Renal pelvis (tissue), 4 donors: Measurements from ENCODE around the gene PPY. TPM values are rescaled to one million over a fixed set of nuclear protein-coding genes. Genes with fewer than 3 reads are reported as not detected.
"Not testable (repeated sequence)": the region's sequence is repeated elsewhere in the genome, so short reads cannot be mapped to it uniquely, and the experiment has no call there.

Experiments
- DNase-seq: peaks from one replicate; pipeline ENCODE4 v3.0.0-alpha.2; 2013
- polyA plus RNA-seq, 3 donors: library from polyadenylated mRNA; unstranded; fragments of 120-200 nt; gene quantifications; one replicate each; pipeline ENCODE4 v1.2.1, GENCODE V29; 2013; ENCODE audit not compliant: insufficient read length in 3 of 3

PPY gene
- polyA plus RNA-seq, 3 donors = 0.19 to 0.78 (median 0.52) TPM

DNA sequence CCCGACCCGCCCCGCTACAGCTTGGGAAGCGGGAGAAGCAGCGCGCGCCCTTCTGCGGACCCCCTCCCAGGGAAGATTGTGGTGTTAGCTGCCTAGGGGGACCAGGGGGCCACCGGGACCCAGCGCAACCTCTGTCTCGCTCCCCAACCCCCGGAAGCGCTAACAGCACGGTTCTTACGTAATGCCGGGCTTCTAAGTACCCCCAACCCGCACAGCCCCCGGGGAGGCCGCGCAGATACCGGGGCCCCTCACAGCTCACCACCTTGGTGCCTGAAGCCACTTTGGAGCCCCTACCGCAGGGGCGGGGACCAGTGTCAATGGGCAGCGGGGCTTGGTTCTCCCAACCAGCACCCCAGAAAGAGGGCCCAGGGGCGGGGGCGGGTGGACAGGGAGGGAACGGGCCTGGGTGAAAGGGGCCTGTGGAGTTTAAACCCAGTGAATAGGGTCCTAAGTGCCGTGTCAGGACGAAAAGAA is 35.3 kb downstream of the PPY start:
- no peak for DNase-seq

DNA sequence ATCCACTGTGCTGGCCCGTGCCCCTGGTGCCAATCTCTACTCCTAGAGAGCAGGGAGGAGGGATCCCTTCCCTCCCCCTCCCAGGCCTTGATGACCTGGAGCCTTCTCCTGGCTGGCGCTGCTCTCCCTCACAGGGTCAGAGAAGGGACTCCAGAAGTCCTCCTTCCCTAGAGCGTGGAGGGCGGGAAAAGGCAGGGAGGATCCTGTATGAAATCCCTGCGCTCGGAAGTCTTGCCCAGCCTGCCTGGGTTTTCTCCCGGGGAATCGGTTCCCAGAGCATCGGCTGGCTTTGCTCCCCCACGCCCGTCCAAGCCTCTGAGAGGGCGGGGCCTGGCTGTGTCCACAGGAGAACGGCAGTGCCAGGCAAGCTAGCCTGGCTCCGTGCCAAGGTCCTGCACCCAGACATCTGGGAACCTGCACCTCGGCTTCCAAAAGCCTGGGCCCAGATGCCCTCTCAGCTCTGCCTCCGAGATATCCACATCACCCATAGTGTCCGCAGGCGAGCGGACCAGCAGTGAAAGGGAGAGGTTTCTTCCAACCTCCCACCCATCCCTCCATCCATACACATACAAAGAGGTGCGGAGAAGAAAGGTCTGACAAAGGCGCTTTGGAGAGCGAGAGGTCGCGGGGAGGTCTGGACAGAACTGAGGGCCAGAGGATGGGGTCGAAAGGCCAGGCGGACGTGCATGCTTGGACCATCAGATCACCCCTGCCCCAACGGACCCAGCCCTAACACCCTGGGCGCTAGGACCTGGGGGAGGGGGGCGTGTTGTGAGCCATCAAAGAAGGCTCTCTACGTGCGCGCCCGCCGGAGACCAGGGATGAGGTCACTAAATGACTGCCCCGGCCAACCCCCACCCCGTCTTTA is 36.1 kb downstream of the PPY start:
- DNase-seq = peak; percentile 78

DNA sequence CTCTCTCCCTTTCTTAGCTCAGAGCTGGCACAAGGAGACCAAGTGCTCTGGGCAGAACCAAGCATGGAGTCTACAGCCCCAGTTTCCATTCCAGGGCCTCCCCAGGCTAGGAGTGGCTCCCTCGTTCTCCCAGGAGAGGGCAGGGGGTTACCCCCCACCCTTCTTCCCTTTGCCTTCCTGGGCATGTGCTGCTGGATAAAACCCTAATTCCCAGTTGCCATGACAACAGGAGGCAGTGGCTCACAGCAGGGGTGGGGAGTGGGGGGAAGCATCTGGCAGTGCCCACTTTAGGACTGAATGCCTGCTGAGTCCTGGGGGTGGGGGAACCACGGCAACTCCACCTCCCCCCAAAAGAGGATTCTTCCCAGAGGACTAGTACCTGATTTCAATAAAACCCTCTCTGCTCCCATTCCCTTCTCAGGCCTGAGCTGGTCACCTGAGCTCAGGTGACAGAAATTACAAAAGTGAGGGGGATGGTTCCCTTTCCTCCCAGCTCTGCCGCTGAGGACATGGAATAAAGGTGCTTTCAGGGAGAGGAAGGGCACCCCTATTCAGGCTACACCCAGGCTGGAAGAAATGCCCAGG is 36.8 kb downstream of the PPY start:
- DNase-seq = no peak

GRCh38 chr17:43901861-43902589 is 40.3 kb downstream of the PPY start:
- DNase-seq = no peak

DNA sequence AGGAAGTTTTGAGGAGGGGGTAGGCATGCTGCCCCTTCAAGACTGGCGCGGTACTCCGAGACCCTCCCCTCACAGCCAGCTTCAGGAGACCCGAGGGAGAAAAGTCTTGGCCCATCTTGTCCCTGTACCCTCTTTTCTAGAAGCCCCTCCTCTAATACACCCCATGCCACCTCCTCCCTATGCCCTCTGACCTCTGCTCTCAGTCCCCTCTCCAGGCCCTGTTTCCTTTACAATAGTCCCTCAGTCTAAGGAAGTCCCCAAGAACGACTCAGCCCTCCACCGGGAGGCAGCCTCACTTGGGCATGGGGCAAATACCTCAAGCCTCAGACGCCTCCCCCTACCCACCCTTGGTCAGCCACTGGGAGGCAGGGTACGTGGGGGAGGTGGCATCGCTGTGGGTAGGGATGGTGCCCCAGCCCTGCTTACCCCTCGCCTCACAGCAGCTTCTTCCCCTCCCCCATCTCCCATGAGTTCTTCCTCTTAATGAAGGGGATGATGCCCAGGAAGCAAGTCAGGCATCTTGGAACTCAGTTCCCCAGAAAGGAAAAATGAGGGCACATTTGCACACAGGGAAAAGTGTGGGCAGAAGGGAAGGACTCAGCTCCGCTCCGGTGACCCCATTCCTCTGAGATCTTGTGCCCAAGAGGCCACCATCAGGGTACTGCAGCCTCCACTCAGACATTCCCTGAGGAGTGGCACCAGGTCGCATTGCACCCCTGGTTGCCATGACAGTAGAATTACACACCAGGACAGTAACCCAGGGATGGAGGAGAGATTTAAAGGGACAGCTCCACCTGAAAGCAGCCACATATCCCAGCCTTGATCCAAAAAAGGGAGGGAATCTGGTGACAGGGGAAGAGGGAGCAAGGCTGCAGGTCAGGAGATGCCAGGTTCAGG is 41.2 kb downstream of the PPY start:
- peak; percentile 48 for DNase-seq

GRCh38 chr17:43900183-43900857 is 42.0 kb downstream of the PPY start:
- DNase-seq = peak; percentile 90

DNA sequence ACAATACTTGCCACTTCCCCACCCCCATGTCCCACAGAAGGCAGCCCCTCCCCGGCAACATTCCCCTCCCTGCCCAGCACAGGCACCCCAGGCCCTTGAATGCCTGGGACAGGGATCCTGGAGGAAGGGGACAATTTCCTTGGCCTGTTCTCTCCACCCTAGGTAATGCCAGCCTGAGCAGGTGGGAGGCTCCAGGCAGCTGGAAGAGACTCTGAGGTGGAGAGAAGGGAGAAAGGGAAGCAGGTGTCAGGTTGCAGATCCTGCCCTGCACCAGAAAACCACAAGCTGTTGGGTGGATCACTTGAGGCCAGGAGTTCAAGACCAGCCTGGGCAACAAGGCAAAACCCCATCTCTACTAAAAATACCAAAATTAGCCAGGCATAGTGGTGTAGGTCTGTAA is 43.8 kb downstream of the PPY start:
- DNase-seq = no peak

GRCh38 chr17:43897831-43898230 is 44.4 kb downstream of the PPY start:
- no peak for DNase-seq

- DNase-seq = not testable (repeated sequence)
Measured at GRCh38 chr17:43894494-43894893, 47.8 kb downstream of the PPY start.

DNA sequence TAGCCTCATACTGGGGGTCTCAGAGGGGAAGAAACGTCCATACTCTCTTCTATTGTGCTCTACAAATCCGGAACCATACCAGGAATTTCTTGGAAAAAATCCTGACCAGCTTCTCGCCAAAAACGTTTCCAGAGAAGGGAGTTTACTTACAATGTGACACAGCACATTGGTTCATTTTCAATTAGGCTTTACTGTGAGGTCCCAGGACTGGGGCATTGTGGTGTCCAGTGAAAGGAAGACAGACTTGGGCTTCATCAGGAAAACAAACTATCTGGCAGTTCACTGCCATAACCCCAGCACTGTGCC is 49.7 kb downstream of the PPY start:
- DNase-seq = no peak

DNA sequence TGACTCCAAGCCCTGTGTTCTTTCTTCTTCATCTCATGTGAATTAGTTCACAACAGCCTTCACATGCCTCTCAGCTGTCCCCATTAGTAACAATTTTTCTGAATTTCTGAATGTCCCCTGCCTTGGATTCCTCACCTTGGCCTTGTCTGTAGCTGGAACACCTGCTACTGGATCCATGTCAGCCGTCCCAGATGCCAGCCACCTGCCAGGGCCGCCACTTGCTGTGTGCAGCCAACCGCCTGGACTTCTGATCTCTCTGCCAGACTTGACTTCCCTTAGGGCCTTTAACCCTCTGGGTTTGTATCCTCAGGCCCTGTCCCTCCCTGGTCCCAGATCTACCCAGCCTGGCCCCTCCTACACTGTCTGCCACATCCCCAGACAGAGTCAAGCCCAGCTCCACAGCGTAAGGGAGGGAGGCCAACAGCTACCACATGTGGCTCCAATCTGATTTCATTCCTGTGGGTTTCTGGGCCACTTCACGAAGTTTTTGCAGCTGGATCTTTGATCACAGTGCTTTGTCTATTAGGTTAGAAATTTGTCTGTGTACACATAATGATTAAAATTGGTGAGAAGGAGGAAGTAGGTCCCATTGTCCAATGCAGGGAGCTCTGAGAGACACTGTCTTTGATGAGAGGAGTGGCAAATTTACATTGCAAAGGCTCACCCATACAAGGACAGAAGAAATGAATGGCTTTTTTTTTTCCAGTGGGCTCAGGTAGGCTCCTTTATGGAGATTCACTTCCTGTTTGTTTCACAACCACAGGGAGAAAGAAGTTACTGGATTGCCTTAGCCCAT is 50.2 kb downstream of the PPY start:
- no peak for DNase-seq

Other genes with a start within 250 kb of the PPY start
- gene SOST, start 183.7 kb downstream of the PPY start, polyA plus RNA-seq = 10 to 100 TPM; 51.8 to 59.3 (median 58.2) TPM
- 10 to 100 TPM; 58.0 to 59.0 (median 58.2) TPM for gene DUSP3, start 163.5 kb downstream of the PPY start, polyA plus RNA-seq
- gene CFAP97D1, start 162.0 kb downstream of the PPY start, polyA plus RNA-seq = under 1 TPM; 0.06 to 0.15 (median 0.10) TPM
- 10 to 100 TPM in 2 of 3 donors, 1 to 10 TPM in 1; 7.4 to 13.1 (median 12.6) TPM for gene MPP3, start 109.3 kb downstream of the PPY start, polyA plus RNA-seq
- gene CD300LG, start 95.3 kb downstream of the PPY start, polyA plus RNA-seq = 1 to 10 TPM in 2 of 3 donors, under 1 TPM in 1; 0.83 to 1.6 (median 1.2) TPM
- 1 to 10 TPM; 7.4 to 8.0 (median 7.9) TPM for gene MPP2, start 34.9 kb downstream of the PPY start, polyA plus RNA-seq
- under 1 TPM; 0.19 to 0.45 (median 0.30) TPM for gene PYY, start 11.5 kb upstream of the PPY start, polyA plus RNA-seq
- gene NAGS, start 62.1 kb upstream of the PPY start, polyA plus RNA-seq = 1 to 10 TPM; 3.4 to 3.8 (median 3.6) TPM
- 10 to 100 TPM; 41.7 to 50.5 (median 47.0) TPM for gene TMEM101, start 72.5 kb upstream of the PPY start, polyA plus RNA-seq
- 10 to 100 TPM; 38.4 to 41.6 (median 39.2) TPM for gene LSM12, start 124.2 kb upstream of the PPY start, polyA plus RNA-seq
- 10 to 100 TPM; 78.6 to 94.0 (median 92.4) TPM for gene G6PC3, start 128.3 kb upstream of the PPY start, polyA plus RNA-seq
- 10 to 100 TPM; 49.4 to 57.4 (median 53.8) TPM for gene HDAC5, start 181.2 kb upstream of the PPY start, polyA plus RNA-seq
- 1 to 10 TPM; 4.8 to 5.8 (median 5.5) TPM for gene HROB, start 199.5 kb upstream of the PPY start, polyA plus RNA-seq
- gene ASB16, start 228.2 kb upstream of the PPY start, polyA plus RNA-seq = 1 to 10 TPM; 2.1 to 4.7 (median 4.4) TPM
- 10 to 100 TPM; 50.3 to 60.8 (median 50.4) TPM for gene TMUB2, start 244.5 kb upstream of the PPY start, polyA plus RNA-seq